WTC11 (cell line): ENCODE data around the gene MRPS18A.

Experiments
- USF2 ChIP-seq: sonication (generic); formaldehyde crosslinking; IDR thresholded peaks from 2 replicates; pipeline ENCODE4 v1.8.1; 2023; ENCODE audit warnings: mild to moderate bottlenecking, missing genetic modification reagents, moderate library complexity
- ZBTB43 ChIP-seq: sonication (generic); formaldehyde crosslinking; IDR thresholded peaks from 2 replicates; pipeline ENCODE4 v1.8.1; 2023; ENCODE audit warnings: mild to moderate bottlenecking, missing genetic modification reagents
- ZNF138 ChIP-seq: sonication (generic); formaldehyde crosslinking; conservative IDR thresholded peaks from 2 replicates; pipeline ENCODE4 v1.8.1; 2022; ENCODE audit warnings: mild to moderate bottlenecking, moderate library complexity, missing genetic modification reagents

DNA sequence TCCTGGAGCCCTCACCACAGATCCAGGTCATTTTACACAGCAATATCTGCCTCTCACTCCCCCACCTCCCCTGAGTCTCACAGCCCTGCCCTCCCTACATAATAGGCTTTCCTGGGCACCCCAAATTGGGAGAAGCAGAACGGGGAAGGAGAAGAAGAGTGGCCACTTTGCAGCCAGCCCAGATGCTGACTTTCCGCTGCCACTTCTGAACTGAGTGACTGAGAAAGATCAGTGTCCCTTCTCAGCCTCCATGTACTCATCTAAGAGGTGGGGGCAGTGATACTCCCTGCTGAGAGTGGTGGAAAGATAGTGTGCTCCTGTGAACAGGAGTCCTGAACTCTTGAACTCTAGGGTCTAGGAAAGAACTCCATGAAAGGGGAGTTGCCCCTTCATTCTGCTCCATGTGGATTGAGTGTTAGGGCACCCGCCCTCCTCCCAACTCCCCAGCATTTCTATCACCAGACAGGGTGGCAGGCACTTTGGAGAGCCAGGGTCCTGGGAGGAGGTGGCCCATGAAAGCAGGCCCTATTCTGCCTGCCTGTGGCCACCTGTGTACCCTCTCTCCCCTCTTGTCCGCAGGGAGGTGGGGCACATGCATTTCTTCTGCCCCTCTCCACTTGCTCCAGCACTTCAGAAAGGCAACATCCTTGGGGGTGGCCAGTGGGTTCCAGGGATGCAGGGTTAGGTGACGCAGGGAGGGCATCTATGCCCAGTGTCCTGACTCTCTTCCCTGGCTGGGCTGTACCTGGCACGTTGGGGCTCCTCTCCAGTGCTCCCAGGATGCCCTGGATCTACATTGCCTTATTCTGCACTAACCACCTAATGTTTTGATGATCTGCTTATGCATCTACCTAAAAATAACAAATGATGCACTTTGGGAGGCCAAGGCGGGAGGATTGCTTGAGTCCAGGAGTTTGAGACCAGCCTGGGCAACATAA is 38.3 kb upstream of the MRPS18A start:
- TF ChIP-seq ZBTB43 (CRISPR knock-in tag): no peak
- no peak for TF ChIP-seq USF2 (CRISPR knock-in tag)
- TF ChIP-seq ZNF138 (CRISPR knock-in tag): no peak
